Sigmoid colon (tissue), 7 donors: Measurements from ENCODE around the gene ABO. TPM values are rescaled to one million over a fixed set of nuclear protein-coding genes. Genes with fewer than 3 reads are reported as not detected.
"Not testable (repeated sequence)": the region's sequence is repeated elsewhere in the genome, so short reads cannot be mapped to it uniquely, and the experiment has no call there.

Experiments
- DNase-seq: peaks from one replicate; pipeline ENCODE4 v3.0.0-alpha.2; 2019
- H3K27ac ChIP-seq, 4 donors: fragments of 200-600 bp; sonication (generic); one replicate each; pipeline ENCODE4 v1.5.1; 2016 to 2019; ENCODE audit warnings: mild to moderate bottlenecking in 1 of 4
- H3K27me3 ChIP-seq, 3 donors: fragments of 200-600 bp; sonication (generic); one replicate each; pipeline ENCODE4 v1.5.1; 2019; ENCODE audit warnings: mild to moderate bottlenecking in 1 of 3
- H3K36me3 ChIP-seq, 4 donors: fragments of 200-600 bp; sonication (generic); one replicate each; pipeline ENCODE4 v1.5.1; 2016 to 2019
- H3K4me1 ChIP-seq, 4 donors: fragments of 200-600 bp; sonication (generic); one replicate each; pipeline ENCODE4 v1.5.1; 2017 to 2019
- H3K4me3 ChIP-seq, 4 donors: fragments of 200-600 bp; sonication (generic); one replicate each; pipeline ENCODE4 v1.5.1; 2017 to 2019; ENCODE audit warnings: mild to moderate bottlenecking in 2 of 4, moderate library complexity in 1 of 4
- H3K9me3 ChIP-seq, 4 donors: fragments of 200-600 bp in 3 of 4; sonication (generic) in 3 of 4; one replicate each; pipeline versions ENCODE4 v1.5.1 to v1.6.1; 2013 to 2019
- CTCF ChIP-seq, 4 experiments: fragments of 450-650 bp in 3 of 4; fragments of 200-600 bp in 1 of 4; IDR thresholded peaks; one replicate each; pipeline ENCODE4 v1.5.1; 2016 to 2019; ENCODE audit warnings: antibody characterized with exemption in 4 of 4, mild to moderate bottlenecking in 3 of 4, moderate library complexity in 2 of 4
- EP300 ChIP-seq, 4 donors: sonication (generic); formaldehyde crosslinking; IDR thresholded peaks; one replicate each; pipeline ENCODE4 v1.6.1; 2017; ENCODE audit warnings: antibody characterized with exemption in 4 of 4
- POLR2A ChIP-seq, 2 donors: fragments of 450-650 bp; IDR thresholded peaks; one replicate each; pipeline ENCODE4 v1.6.1; 2016; ENCODE audit warnings: antibody characterized with exemption in 2 of 2, mild to moderate bottlenecking in 2 of 2, moderate library complexity in 2 of 2
- POLR2AphosphoS5 ChIP-seq, 4 donors: sonication (generic); formaldehyde crosslinking; IDR thresholded peaks; one replicate each; pipeline ENCODE4 v1.6.1; 2017; ENCODE audit warnings: antibody characterized with exemption in 4 of 4
- WGBS, 2 donors: extraction: QIAGEN DNeasy Blood & Tissue Kit; methylation state at CpG; one replicate each; pipeline ENCODE4 v1.1.7; 2013; 5-methylcytosine and 5-hydroxymethylcytosine counted together
- intact Hi-C: fragments of 100-400 bp; cut with DNase I; formaldehyde crosslinking; loops from one replicate; pipeline ENCODE4 v1.15.1; 2023
- polyA plus RNA-seq, 3 donors: library from polyadenylated mRNA; stranded (reverse); fragments of 200-250 nt; gene quantifications; one replicate each; pipeline ENCODE4 v1.2.3, GENCODE V29; 2013
- total RNA-seq, 4 donors: library from RNA; depleted of rRNA; stranded (reverse); fragments of >200 nt; gene quantifications; one replicate each; pipeline ENCODE4 v1.1.0, GENCODE V29; 2016
- donor health status: healthy with polysubstance abuse.
- donor health status: Bipolar disorder and iron deficiency.
- donor health status: healthy.

Gene ABO
- total and polyA plus RNA-seq, 7 donors = 0.36 to 27.3 (median 1.5) TPM

GRCh38 chr9:133230093-133230492 is 44.9 kb downstream of the ABO start:
- DNase-seq = peak; percentile 19
- Histone ChIP-seq H3K27ac (no peak overlapping the region), H3K4me3 (no peak overlapping the region), H3K4me1 (no peaks in the 10 kb centered on the region), H3K27me3 (peaks cover 0 to 25% (median 0%) of the 10 kb centered on the region in 3 donors), H3K9me3 (no peaks in the 10 kb centered on the region), H3K36me3 (no peaks in the 10 kb centered on the region)
- WGBS, 2 donors = 88 to 94% methylated on average over 5 of the region's 5 CpGs
- TF ChIP-seq CTCF (IDR thresholded peaks at IDR 0.05) (no peak), EP300 (IDR thresholded peaks at IDR 0.05) (no peak), POLR2AphosphoS5 (IDR thresholded peaks at IDR 0.05) (no peak), POLR2A (IDR thresholded peaks at IDR 0.05) (no peak)
- intact Hi-C loops = no loop called here

- peak; percentile 54 for DNase-seq
- WGBS, 2 donors = 87 to 88% methylated on average over 22 of the region's 22 CpGs
- H3K9me3 ChIP-seq, H3K4me3 ChIP-seq, H3K36me3 ChIP-seq, intact Hi-C loops, H3K4me1 ChIP-seq, H3K27ac ChIP-seq: not testable (repeated sequence)
- peaks cover 0 to 27% (median 0%) of the 10 kb centered on the region in 3 donors for H3K27me3 ChIP-seq
Observed at GRCh38 chr9:133228474-133229193, 46.4 kb downstream of the ABO start.

GRCh38 chr9:133227996-133228395 is 47.0 kb downstream of the ABO start:
- H3K4me1 ChIP-seq, intact Hi-C loops, H3K4me3 ChIP-seq, H3K27ac ChIP-seq, H3K9me3 ChIP-seq, H3K36me3 ChIP-seq: not testable (repeated sequence)
- peak; percentile 40 for DNase-seq
- WGBS, 2 donors = 87 to 90% methylated on average over 8 of the region's 8 CpGs
- peaks cover 0 to 30% (median 0%) of the 10 kb centered on the region in 3 donors for H3K27me3 ChIP-seq

- H3K9me3 ChIP-seq = no peaks in the 10 kb centered on the region
- H3K4me1 ChIP-seq = no peaks in the 10 kb centered on the region
- H3K27me3 ChIP-seq = peaks cover 0 to 31% (median 0%) of the 10 kb centered on the region in 3 donors
- intact Hi-C loops = no loop called here
- no peaks in the 10 kb centered on the region for H3K36me3 ChIP-seq
- H3K27ac ChIP-seq = no peak overlapping the region
- DNase-seq = peak; percentile 38
- no peak overlapping the region for H3K4me3 ChIP-seq
- TF ChIP-seq EP300 (IDR thresholded peaks at IDR 0.05) (no peak), CTCF (IDR thresholded peaks at IDR 0.05) (no peak), POLR2A (IDR thresholded peaks at IDR 0.05) (no peak), POLR2AphosphoS5 (IDR thresholded peaks at IDR 0.05) (no peak)
- 92 to 94% methylated on average over 11 of the region's 11 CpGs for WGBS, 2 donors
Observed at GRCh38 chr9:133227242-133227860, 47.6 kb downstream of the ABO start.

GRCh38 chr9:133226219-133227171 is 48.5 kb downstream of the ABO start:
- intact Hi-C loops = no loop called here
- TF ChIP-seq POLR2A (IDR thresholded peaks at IDR 0.05) (no peak), EP300 (IDR thresholded peaks at IDR 0.05) (no peak), CTCF (IDR thresholded peaks at IDR 0.05) (no peak), POLR2AphosphoS5 (IDR thresholded peaks at IDR 0.05) (no peak)
- no peaks in the 10 kb centered on the region for H3K4me1 ChIP-seq
- H3K27me3 ChIP-seq = peaks cover 0 to 31% (median 0%) of the 10 kb centered on the region in 3 donors
- H3K4me3 ChIP-seq = no peak overlapping the region
- 79 to 87% methylated on average over 25 of the region's 25 CpGs for WGBS, 2 donors
- H3K9me3 ChIP-seq = no peaks in the 10 kb centered on the region
- H3K27ac ChIP-seq = no peak overlapping the region
- H3K36me3 ChIP-seq = no peaks in the 10 kb centered on the region
- DNase-seq = peak; percentile 48
